Pulmonary artery endothelial cell (primary cell): ENCODE results near the gene FIGLA. TPM values are rescaled to one million over a fixed set of nuclear protein-coding genes. Genes with fewer than 3 reads are reported as not detected.

Experiments
- DNase-seq: peaks from one replicate; pipeline ENCODE4 v3.0.0-alpha.2; 2011; ENCODE audit warnings: low read depth, low spot score
- total RNA-seq: library from RNA; depleted of rRNA; stranded (reverse); fragments of >200 nt; gene quantifications from 2 replicates; pipeline ENCODE4 v1.2.3, GENCODE V29; 2014

FIGLA gene
- total RNA-seq, 1 donor from 2014 or later: not detected

DNA sequence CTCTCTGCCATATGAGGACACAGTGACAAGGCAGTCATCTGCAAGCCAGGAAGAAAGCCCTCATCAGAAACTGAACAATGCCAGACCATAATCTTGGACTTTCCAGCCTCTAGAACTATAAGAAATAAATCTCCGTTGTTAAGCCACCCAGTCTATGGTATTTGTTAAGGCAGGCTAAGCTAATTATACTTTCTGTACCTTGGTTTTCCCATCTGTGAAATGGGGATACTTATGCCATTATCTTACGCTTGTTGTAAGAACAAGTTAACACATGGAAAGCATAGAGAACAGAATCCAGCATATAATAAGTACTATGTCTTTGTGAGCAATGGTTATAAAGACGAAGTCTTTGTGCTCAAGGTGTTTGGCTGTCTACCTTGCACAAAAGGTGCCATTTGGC, 14.2 kb downstream of the FIGLA start:
- no peak for DNase-seq

DNA sequence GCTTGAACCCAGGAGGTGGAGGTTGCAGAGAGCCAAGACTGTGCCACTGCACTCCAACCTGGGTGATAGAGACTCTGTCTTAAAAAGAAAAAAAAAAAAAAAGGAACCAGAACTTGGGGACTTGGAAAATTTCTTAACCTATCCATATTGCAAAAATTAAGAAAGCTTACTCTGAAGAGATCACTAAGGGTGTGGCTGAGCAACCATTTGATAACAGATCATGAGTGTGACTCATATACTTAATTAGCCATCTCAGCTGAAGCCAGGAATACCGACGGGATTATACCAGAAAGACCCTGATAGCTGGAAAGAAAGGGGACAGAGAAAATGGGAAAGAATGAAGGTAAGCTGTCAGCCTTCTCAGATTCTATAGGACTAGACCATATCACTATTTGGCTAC, 15.3 kb downstream of the FIGLA start:
- no peak for DNase-seq

- DNase-seq: no peak
Measured at GRCh38 chr2:70772486-70773155, 17.8 kb downstream of the FIGLA start.

DNA sequence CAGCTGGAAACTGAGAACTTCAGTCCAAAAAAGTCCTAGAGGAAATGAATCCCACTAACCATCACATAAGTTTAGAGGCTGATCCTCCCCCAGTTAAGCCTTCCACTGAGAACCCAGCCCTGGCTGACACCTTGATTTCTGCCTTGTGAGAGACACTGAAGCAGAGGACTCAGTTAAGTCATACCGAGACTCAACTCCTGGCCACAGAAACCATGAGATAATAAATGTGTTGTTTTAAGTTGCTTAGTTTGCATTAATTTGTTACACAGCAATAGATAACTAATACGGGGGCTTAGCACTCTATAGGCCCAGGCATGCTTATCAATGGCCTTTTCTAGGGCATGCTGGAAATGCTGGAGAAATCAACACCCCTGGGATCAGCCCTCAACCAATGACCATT, 19.0 kb downstream of the FIGLA start:
- DNase-seq: no peak

GRCh38 chr2:70769450-70769849, 21.0 kb downstream of the FIGLA start:
- DNase-seq: no peak

GRCh38 chr2:70768590-70769085, 21.8 kb downstream of the FIGLA start:
- no peak for DNase-seq

DNA sequence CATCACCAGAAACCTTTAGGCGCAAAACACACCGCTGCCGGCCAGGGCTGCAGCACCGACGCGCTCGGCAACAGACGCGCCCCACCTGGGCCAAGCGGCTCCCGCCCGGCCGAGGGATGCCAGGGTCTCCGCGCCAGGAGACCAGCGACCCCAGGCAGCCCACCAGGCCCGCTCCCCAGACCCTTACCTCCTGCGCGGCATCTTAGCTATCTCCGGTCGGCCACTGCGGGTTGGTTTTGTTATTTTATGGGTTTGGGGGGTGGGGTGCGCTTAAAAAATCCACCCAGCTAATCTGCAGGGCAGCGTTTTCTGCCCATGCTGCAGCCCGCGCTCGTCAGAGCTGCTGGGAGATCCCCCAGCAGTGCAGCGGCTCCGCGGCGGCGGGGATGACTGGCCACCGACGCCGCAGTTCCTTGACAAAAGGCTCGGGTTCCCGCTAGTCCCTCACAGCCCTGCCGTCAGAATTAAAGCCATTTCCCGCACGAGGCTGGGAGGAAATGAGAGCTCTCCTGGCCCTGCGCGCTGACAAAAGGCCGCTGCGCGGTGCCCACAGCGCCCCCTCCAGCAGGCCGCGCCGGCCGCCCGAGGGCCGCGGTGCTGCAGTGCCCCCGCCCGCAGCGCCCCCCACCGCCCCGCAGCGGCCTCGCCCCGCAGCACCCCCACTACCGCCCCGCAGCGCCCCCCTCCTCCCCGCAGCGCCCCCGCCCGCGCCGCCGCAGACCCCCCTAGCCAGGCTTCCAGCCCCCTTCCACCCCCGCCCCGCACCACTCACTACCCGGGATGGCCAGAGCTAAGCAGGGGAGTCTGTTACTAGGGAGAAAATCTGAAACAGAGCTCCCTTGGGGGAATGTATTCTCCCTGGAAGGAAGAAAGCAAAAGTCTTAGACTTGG, 22.5 kb downstream of the FIGLA start, which contains the start of gene ADD2:
Gene ADD2, minus strand, starts transcription at position 502 of the 891 bp plus-strand sequence. CDS start 61,792 bp downstream, outside the sequence.
- no peak for DNase-seq

DNA sequence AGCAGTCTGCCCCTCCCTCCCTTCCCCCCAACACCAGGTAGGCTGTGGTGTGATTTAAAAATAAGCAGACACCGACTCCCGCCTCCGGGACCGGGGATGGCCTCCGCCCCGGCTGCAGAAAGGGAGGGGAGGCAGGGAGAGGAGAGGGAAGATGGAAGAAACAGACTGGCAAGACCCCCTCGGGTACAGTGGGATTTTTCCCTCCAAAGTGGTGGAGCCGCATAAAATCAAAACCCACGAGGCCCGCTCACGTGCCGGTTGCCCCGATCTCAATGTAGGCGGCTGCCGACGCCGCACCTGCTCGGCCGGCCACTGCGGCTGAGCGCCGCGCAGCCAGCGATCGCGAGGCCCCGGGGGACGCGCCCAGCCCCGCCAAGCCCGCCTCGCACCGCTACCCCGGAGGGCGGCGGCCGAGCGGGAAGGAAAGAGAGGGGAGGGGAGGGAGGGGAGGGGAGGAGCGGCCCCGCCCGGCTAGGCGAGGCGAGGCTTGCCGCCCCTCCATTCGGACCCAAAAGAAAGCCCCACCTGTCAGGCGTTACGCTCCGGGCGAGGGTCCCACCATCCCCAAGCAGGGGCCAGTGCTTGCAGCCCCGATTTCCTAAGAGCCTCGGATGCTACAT, 23.3 kb downstream of the FIGLA start:
- no peak for DNase-seq

GRCh38 chr2:70766357-70767078, 23.9 kb downstream of the FIGLA start:
- no peak for DNase-seq

GRCh38 chr2:70765507-70765906, 24.9 kb downstream of the FIGLA start:
- no peak for DNase-seq

- no peak for DNase-seq
Measured at GRCh38 chr2:70759446-70759845, 31.0 kb downstream of the FIGLA start.

- DNase-seq: no peak
Measured at GRCh38 chr2:70757966-70758365, 32.5 kb downstream of the FIGLA start.

- DNase-seq: no peak
Measured at GRCh38 chr2:70757360-70757759, 33.1 kb downstream of the FIGLA start.

DNA sequence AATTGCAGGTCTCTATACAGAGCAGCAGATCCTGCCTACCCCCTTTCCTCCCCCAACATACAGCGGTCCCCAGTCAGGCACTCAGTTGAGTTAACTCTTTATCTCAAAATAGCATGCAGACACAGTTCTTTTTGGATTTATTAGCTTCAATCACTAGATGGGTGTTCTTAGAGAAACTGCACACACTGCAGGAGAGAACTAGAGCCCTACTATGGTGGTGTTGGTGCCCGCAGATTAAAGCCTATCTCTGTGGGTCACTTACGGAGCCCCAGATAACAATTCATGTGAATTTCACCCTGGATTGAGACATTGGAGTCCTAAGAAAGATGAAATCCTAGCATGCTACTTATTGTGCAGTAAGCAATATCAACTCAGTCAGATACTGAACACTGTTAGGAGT, 34.3 kb downstream of the FIGLA start:
- no peak for DNase-seq

DNA sequence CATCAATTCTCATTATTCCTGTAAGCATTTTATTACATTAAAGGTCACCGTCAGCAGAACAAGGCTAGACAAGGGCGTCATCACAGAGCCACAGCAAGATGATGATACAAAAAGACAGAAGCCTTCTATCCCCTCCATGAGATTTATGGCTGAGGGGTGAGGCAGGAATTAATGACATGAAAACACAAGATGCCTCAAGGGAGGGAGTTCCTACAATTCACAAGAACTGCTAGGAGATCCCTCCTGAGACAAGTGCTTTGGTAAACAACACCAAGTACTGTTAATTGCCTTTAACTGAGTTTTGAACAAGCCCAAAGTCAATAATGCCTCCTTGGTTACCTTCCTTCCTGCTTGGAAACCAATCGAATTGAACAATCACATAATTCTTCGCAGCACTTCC, 36.5 kb downstream of the FIGLA start:
- DNase-seq: no peak

DNA sequence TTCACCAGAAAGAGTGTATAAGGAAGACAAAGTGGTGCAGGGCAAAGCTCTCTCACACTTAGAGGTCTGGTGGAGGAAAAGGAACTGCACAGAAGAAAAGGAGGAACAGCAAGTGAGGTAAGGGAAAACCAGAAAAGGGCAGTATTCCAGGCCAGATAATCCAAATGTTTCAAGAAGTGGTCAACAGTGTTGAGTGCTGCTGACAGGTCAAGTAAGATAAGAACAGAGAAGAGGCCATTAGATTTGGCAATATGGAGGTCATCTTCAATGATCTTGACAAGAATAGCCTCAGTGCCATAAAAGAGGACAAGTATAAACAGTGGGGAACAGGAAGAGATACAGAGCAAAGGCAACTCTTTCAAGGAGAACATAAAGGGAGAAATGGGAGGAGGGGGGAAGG, 37.4 kb downstream of the FIGLA start:
- no peak for DNase-seq

GRCh38 chr2:70752396-70752795, 38.0 kb downstream of the FIGLA start:
- no peak for DNase-seq

- no peak for DNase-seq
Measured at GRCh38 chr2:70751881-70752280, 38.6 kb downstream of the FIGLA start.

DNA sequence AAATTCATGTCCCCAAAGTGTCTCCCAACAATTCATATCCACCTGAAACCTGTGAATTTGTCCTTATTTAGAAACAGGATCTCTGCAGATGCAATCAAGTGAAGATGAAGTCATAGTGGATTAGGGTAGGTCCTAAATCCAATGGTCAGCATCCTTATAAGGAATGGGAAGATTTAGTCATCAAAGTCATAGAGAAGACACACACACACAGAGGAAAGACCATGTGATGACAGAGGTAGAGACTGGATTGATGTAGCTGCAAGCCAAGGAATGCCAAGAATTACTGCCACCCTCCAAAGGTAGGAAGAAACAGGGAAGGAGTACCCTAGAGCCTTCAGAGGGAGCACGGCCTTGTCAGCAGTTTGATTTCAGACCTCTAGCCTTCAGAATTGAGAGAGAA, 40.1 kb downstream of the FIGLA start:
- no peak for DNase-seq

DNA sequence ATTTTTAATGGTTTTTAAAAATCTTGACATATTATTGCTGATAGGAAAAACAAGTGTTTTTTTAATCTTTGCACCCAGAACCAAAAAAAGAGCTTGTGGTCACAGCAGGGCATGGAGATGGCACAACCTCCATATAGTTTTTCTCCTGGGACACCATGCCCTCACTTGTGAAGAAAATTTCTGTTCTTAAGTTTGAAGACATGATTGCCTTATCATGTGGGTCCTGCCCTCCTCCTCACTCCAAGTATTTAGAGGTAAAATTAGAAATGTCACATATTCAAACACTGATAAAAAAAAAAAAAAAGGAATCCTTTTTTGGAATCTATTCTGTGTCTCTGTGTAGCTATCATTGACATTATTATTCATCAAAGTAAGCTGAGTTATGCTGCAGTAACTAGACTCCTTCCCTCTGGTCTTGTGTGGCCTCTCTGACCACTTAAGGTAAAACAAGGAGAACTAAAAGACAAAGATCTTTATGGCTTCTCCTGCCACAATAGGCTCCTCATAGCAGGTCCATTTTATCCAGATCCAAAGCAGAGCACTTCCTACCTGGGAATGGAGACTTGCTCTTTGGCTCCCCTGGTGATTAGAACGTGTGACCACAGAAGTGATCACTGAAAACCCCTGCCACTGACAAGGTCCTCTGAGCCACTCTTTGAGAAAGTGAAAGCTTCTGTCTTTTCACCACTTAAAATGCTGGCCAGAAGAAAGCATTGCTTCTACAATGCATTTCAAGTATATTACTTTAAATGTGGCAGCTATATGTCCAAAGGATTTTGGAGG, 42.2 kb downstream of the FIGLA start:
- DNase-seq: no peak

GRCh38 chr2:70747284-70747683, 43.2 kb downstream of the FIGLA start:
- no peak for DNase-seq
